ENCODE results near the gene MYPOP. TPM values are rescaled to one million over a fixed set of nuclear protein-coding genes. Genes with fewer than 3 reads are reported as not detected.

Gene MYPOP
- total RNA-seq, 1 donor: 1.3 TPM

Other genes starting within 250 kb of the MYPOP start
- gene GIPR, start 234.4 kb downstream of the MYPOP start, total RNA-seq: 1.2 TPM
- gene SNRPD2, start 210.7 kb downstream of the MYPOP start, total RNA-seq: 158 TPM
- gene QPCTL, start 209.9 kb downstream of the MYPOP start, total RNA-seq: 2.5 TPM
- 8.0 TPM for gene FBXO46, start 171.7 kb downstream of the MYPOP start, total RNA-seq
- not detected for gene MEIOSIN, start 169.2 kb downstream of the MYPOP start, total RNA-seq
- under 0.01 TPM for gene SIX5, start 133.4 kb downstream of the MYPOP start, total RNA-seq
- 5.8 TPM for gene DMPK, start 120.1 kb downstream of the MYPOP start, total RNA-seq
- gene DMWD, start 109.8 kb downstream of the MYPOP start, total RNA-seq: 15.2 TPM
- 0.10 TPM for gene RSPH6A, start 87.3 kb downstream of the MYPOP start, total RNA-seq
- gene SYMPK, start 39.5 kb downstream of the MYPOP start, total RNA-seq: 27.2 TPM
- gene FOXA3, start 38.3 kb downstream of the MYPOP start, total RNA-seq: not detected
- 17.3 TPM for gene IRF2BP1, start 16.5 kb downstream of the MYPOP start, total RNA-seq
- gene NANOS2, start 12.2 kb upstream of the MYPOP start, total RNA-seq: not detected
- gene NOVA2, start 71.3 kb upstream of the MYPOP start, total RNA-seq: under 0.01 TPM
- 0.94 TPM for gene CCDC61, start 92.9 kb upstream of the MYPOP start, total RNA-seq
- not detected for gene PGLYRP1, start 120.4 kb upstream of the MYPOP start, total RNA-seq
- gene IGFL4, start 138.4 kb upstream of the MYPOP start, total RNA-seq: 0.10 TPM
- gene IGFL3, start 222.1 kb upstream of the MYPOP start, total RNA-seq: not detected
- not detected for gene IGFL2, start 245.6 kb upstream of the MYPOP start, total RNA-seq